ENCODE data around the gene CRABP2.

CRABP2 gene

GRCh38 chr1:156673387-156674121 is 31.8 kb downstream of the CRABP2 start:
- no peaks in the 10 kb centered on the region for H3K79me2 ChIP-seq (ENCODE audit: low read length)
- no peak overlapping the region for H3K27ac ChIP-seq (ENCODE audit: low read length)
- no peaks in the 10 kb centered on the region for H3K9me3 ChIP-seq (ENCODE audit: insufficient read depth, low read length)
- TF ChIP-seq CTCF (IDR thresholded peaks at IDR 0.05; ENCODE audit: low read depth, low read length) (no peak), EZH2phosphoT487 (IDR thresholded peaks at IDR 0.05; ENCODE audit: low read depth) (no peak)
- no peak overlapping the region for H2AFZ ChIP-seq (ENCODE audit: low read depth, low read length)
- H3K4me1 ChIP-seq (ENCODE audit: low read length), result no peaks in the 10 kb centered on the region
- H3K4me3 ChIP-seq (ENCODE audit: low read length), result no peak overlapping the region
- no peak overlapping the region for H3K4me2 ChIP-seq (ENCODE audit: low read length)
- no peaks in the 10 kb centered on the region for H4K20me1 ChIP-seq (ENCODE audit: insufficient read depth, low read length)
- H3K36me3 ChIP-seq (replicated peaks; ENCODE audit: low read depth, low read length), result no peaks in the 10 kb centered on the region
- peaks cover 64% of the 10 kb centered on the region for H3K27me3 ChIP-seq (ENCODE audit: low read depth, low read length)
- no peak overlapping the region for H3K9ac ChIP-seq (ENCODE audit: low read length)

GRCh38 chr1:156671804-156672203 is 33.6 kb downstream of the CRABP2 start:
- H3K36me3 ChIP-seq (replicated peaks; ENCODE audit: low read depth, low read length), result no peaks in the 10 kb centered on the region
- no peaks in the 10 kb centered on the region for H3K4me1 ChIP-seq (ENCODE audit: low read length)

GRCh38 chr1:156670791-156671190 is 34.6 kb downstream of the CRABP2 start:
- H3K79me2 ChIP-seq (ENCODE audit: low read length), result no peaks in the 10 kb centered on the region
- TF ChIP-seq EZH2phosphoT487 (IDR thresholded peaks at IDR 0.05; ENCODE audit: low read depth) (no peak), CTCF (IDR thresholded peaks at IDR 0.05; ENCODE audit: low read depth, low read length) (no peak)
- no peaks in the 10 kb centered on the region for H4K20me1 ChIP-seq (ENCODE audit: insufficient read depth, low read length)
- peaks cover 57% of the 10 kb centered on the region for H3K27me3 ChIP-seq (ENCODE audit: low read depth, low read length)
- H3K4me3 ChIP-seq (ENCODE audit: low read length), result no peak overlapping the region
- no peak overlapping the region for H2AFZ ChIP-seq (ENCODE audit: low read depth, low read length)
- no peak overlapping the region for H3K4me2 ChIP-seq (ENCODE audit: low read length)
- no peaks in the 10 kb centered on the region for H3K36me3 ChIP-seq (replicated peaks; ENCODE audit: low read depth, low read length)
- no peak overlapping the region for H3K9ac ChIP-seq (ENCODE audit: low read length)
- no peak overlapping the region for H3K27ac ChIP-seq (ENCODE audit: low read length)
- no peaks in the 10 kb centered on the region for H3K9me3 ChIP-seq (ENCODE audit: insufficient read depth, low read length)
- H3K4me1 ChIP-seq (ENCODE audit: low read length), result no peaks in the 10 kb centered on the region

More at GRCh38 chr1:156671804-156672203, 33.6 kb downstream of the CRABP2 start:
- Histone ChIP-seq H3K27ac (ENCODE audit: low read length) (no peak overlapping the region), H3K4me3 (ENCODE audit: low read length) (no peak overlapping the region), H4K20me1 (ENCODE audit: insufficient read depth, low read length) (no peaks in the 10 kb centered on the region), H2AFZ (ENCODE audit: low read depth, low read length) (no peak overlapping the region), H3K4me2 (ENCODE audit: low read length) (no peak overlapping the region), H3K9ac (ENCODE audit: low read length) (no peak overlapping the region), H3K9me3 (ENCODE audit: insufficient read depth, low read length) (no peaks in the 10 kb centered on the region), H3K79me2 (ENCODE audit: low read length) (no peaks in the 10 kb centered on the region), H3K27me3 (ENCODE audit: low read depth, low read length) (peaks cover 56% of the 10 kb centered on the region)
- TF ChIP-seq CTCF (IDR thresholded peaks at IDR 0.05; ENCODE audit: low read depth, low read length) (no peak), EZH2phosphoT487 (IDR thresholded peaks at IDR 0.05; ENCODE audit: low read depth) (no peak)

GRCh38 chr1:156670359-156670758 is 35.0 kb downstream of the CRABP2 start:
- Histone ChIP-seq H3K36me3 (replicated peaks; ENCODE audit: low read depth, low read length) (no peaks in the 10 kb centered on the region), H3K79me2 (ENCODE audit: low read length) (no peaks in the 10 kb centered on the region), H3K27me3 (ENCODE audit: low read depth, low read length) (peaks cover 57% of the 10 kb centered on the region), H3K9me3 (ENCODE audit: insufficient read depth, low read length) (no peaks in the 10 kb centered on the region), H3K9ac (ENCODE audit: low read length) (no peak overlapping the region), H3K4me2 (ENCODE audit: low read length) (no peak overlapping the region), H3K4me3 (ENCODE audit: low read length) (no peak overlapping the region), H4K20me1 (ENCODE audit: insufficient read depth, low read length) (no peaks in the 10 kb centered on the region), H2AFZ (ENCODE audit: low read depth, low read length) (no peak overlapping the region), H3K27ac (ENCODE audit: low read length) (no peak overlapping the region), H3K4me1 (ENCODE audit: low read length) (no peaks in the 10 kb centered on the region)
- TF ChIP-seq EZH2phosphoT487 (IDR thresholded peaks at IDR 0.05; ENCODE audit: low read depth) (no peak), CTCF (IDR thresholded peaks at IDR 0.05; ENCODE audit: low read depth, low read length) (no peak)
